ENCODE measurements around the gene PTRH1. TPM values are rescaled to one million over a fixed set of nuclear protein-coding genes. Genes with fewer than 3 reads are reported as not detected.

The PTRH1 gene
- total RNA-seq, result 7.2 and 9.4 TPM in 2 replicates

GRCh38 chr9:127715470-127716337, at the start of gene PTRH1, which contains the start of gene TTC16:
Gene PTRH1, minus strand, starts transcription at chr9:127715663. Its CDS starts 24 bp downstream, at chr9:127715639.
Gene TTC16, plus strand, starts transcription at chr9:127716079. Its CDS starts 67 bp downstream, at chr9:127716146.

GRCh38 chr9:127734747-127735529, 19.5 kb upstream of the PTRH1 start, which contains the start of gene TOR2A:
Gene TOR2A, minus strand, starts transcription at chr9:127735294. Its CDS starts 24 bp downstream, at chr9:127735270.

GRCh38 chr9:127706836-127707241, 8.6 kb downstream of the PTRH1 start, which contains the start of gene CFAP157:
Gene CFAP157, plus strand, starts transcription at chr9:127706988. Its CDS starts 44 bp downstream, at chr9:127707032.

Other genes with a start within 250 kb of the PTRH1 start
- 11.0 and 16.6 TPM in 2 replicates for gene STXBP1, start 103.4 kb downstream of the PTRH1 start, total RNA-seq
- under 0.01 TPM in 1 of 2 replicates, not detected in the other for gene CFAP157, start 8.7 kb downstream of the PTRH1 start, total RNA-seq
- gene TTC16, start 416 bp upstream of the PTRH1 start, total RNA-seq, result not detected in 2 replicates
- gene TOR2A, start 19.6 kb upstream of the PTRH1 start, total RNA-seq, result 5.1 and 9.4 TPM in 2 replicates
- under 0.01 and 0.43 TPM in 2 replicates for gene SH2D3C, start 63.0 kb upstream of the PTRH1 start, total RNA-seq
- gene CDK9, start 70.4 kb upstream of the PTRH1 start, total RNA-seq, result 33.0 and 61.7 TPM in 2 replicates
- 41.6 and 47.3 TPM in 2 replicates for gene FPGS, start 87.2 kb upstream of the PTRH1 start, total RNA-seq
- 4.3 and 7.5 TPM in 2 replicates for gene ENG, start 139.0 kb upstream of the PTRH1 start, total RNA-seq
- 12.2 and 43.2 TPM in 2 replicates for gene AK1, start 162.0 kb upstream of the PTRH1 start, total RNA-seq
- gene ST6GALNAC6, start 183.9 kb upstream of the PTRH1 start, total RNA-seq, result 20.0 and 28.7 TPM in 2 replicates
- gene ST6GALNAC4, start 201.4 kb upstream of the PTRH1 start, total RNA-seq, result 12.6 and 28.2 TPM in 2 replicates
- 8.6 and 15.3 TPM in 2 replicates for gene PIP5KL1, start 215.1 kb upstream of the PTRH1 start, total RNA-seq
- gene DPM2, start 222.2 kb upstream of the PTRH1 start, total RNA-seq, result 12.6 and 21.1 TPM in 2 replicates

Measured in placental epithelial cell (primary cell).